ENCODE data around the gene ZNF550.

DNA sequence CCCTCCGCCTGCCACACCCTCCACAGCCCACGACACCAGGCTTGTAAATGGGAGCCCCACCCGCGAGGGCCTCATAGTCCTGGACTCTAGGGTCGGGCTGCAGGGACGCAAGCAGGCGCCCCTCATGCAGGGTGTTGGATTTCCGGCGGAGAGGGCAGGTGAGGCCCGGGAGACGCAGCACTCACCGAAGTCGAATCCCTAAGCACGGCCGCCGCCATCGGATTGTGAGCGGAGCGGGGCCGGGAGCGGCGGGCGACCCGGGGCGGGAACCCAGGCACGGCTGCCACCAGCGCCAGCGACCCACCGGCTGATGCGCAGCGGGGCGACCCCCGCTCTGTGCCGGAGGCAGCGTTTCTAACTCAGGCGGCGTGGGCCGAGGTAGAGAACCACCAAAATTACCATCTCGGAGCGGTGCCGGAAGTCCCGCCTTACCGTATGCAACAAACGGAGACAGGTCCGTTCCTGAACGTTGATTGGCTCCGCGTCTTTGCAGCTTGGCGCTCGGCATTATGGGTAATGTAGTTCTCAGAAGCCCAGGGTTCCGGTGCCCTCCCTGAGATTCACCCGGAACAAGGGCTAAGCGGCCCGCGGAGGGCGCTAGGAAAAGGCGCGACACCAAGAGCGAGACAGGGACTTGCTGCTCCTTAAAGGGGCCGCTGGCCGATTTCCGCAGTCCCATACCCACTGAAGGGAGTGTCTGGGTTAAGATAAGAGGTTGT is 19.0 kb upstream of the ZNF550 start, which contains the start of gene ZNF416:
- TF ChIP-seq TAF1 (IDR thresholded peaks at IDR 0.05; ENCODE audit: borderline replicate concordance, low read depth, low read length) (no peak), POLR2A (IDR thresholded peaks at IDR 0.05; ENCODE audit: low read depth, low read length) (no peak; the same call in 1 of the 2 replicates)
